ENCODE results near the gene OR51G2.

DNA sequence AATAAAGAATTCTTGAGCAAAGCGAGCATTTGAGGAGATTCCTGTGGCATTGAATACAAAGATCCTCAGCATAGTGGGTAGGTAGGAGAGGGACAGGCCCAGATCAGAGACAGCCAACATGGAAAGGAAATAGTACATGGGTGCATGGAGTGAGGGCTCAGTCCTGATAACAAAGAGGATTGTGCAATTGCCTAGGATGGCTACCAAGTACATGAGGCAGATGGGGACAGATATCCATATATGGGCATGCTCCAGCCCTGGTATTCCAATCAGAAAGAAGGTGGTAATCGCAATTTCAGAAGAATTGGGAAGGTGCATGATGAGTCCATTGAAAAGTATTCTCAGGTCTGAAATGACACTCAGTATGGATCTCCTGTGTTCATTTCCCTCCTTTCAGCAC, 28.9 kb downstream of the OR51G2 start:
- no peak for TF ChIP-seq CTCF (conservative IDR thresholded peaks at IDR 0.05; ENCODE audit: low read depth, low read length)
- no peak for TF ChIP-seq EZH2 (IDR thresholded peaks at IDR 0.05; ENCODE audit: borderline replicate concordance, low read depth, low read length, poor library complexity, severe bottlenecking)

All from A673 (cell line).